Effector memory CD8-positive, alpha-beta T cell (primary cell): ENCODE measurements around the gene B3GNT4.
A peak's percentile ranks its signal among the peaks of the same experiment; 100 is the strongest.

Experiments used
- ATAC-seq: fragments of 150-1000 bp; cut with Tn5 transposase; replicated peaks from 2 replicates; pipeline ENCODE4 v1.10.0; 2021; ENCODE audit warnings: mild to moderate bottlenecking, moderate library complexity
- DNase-seq, 3 experiments: peaks; one replicate each; pipeline ENCODE4 v3.0.0; 2021
- H3K27ac Mint-ChIP-seq, 2 donors: one replicate each; pipeline ENCODE4 v1.8.0; 2022; ENCODE audit warnings: mild to moderate bottlenecking in 2 of 2, mixed read lengths in 2 of 2, moderate library complexity in 2 of 2
- H3K27me3 Mint-ChIP-seq, 2 donors: one replicate each; pipeline ENCODE4 v1.8.0; 2022; ENCODE audit warnings: mixed read lengths in 2 of 2
- H3K36me3 Mint-ChIP-seq: one replicate; pipeline ENCODE4 v1.8.0; 2022; ENCODE audit warnings: mild to moderate bottlenecking, moderate library complexity, mixed read lengths; ENCODE audit not compliant: insufficient read depth
- H3K4me1 Mint-ChIP-seq, 2 donors: one replicate each; pipeline ENCODE4 v1.8.0; 2022; ENCODE audit warnings: low read depth in 2 of 2, mixed read lengths in 2 of 2
- H3K4me3 Mint-ChIP-seq, 2 donors: one replicate each; pipeline ENCODE4 v1.8.0; 2022; ENCODE audit warnings: mild to moderate bottlenecking in 2 of 2, mixed read lengths in 2 of 2, moderate library complexity in 2 of 2
- H3K9me3 Mint-ChIP-seq, 2 donors: one replicate each; pipeline ENCODE4 v1.8.0; 2022; ENCODE audit warnings: mixed read lengths in 2 of 2
- total RNA-seq, 9 experiments: gene quantifications; one replicate each; lab custom pipeline; 2026; lab: John Stamatoyannopoulos, UW

Gene B3GNT4
- 0 to 1.7 (median 0.85) reads per million in 9 experiments for total RNA-seq

DNA sequence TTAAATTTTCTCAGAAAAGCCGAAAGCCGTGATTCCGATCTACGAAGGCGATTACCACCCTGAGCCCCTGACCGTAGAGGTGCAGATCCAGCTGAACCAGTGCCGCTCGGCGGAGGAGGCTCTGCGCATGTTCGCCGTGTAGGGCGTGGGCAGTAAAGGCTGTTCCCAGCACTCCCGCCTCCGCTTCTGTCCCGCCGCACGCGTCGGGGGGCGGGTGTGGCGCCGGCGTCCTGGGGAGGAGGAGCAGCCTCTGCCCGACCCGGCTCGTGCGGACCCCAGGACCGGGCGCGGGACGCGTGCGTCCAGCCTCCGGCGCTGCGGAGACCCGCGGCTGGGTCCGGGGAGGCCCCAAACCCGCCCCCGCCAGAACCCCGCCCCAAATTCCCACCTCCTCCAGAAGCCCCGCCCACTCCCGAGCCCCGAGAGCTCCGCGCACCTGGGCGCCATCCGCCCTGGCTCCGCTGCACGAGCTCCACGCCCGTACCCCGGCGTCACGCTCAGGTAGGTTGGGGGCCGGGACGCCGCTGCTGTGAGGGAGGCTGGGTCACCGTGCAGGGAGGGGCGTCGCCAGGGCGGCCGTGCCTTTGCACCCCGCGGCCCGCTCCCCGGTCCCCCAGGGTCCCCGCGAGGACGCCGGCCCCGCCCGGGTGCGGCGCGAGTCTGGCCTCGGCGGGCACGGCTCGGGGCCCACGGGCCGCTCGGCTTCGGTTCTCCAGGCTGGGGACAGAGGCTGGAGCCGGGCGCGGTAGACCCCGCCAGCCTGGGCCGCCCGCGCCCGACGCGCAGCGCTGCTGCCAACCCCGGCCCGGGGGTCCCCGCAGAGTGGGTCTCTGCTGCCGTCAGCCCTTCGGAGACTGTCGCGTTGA lies at the start of gene B3GNT4:
Gene B3GNT4, plus strand, starts transcription at position 409 of the 866 bp plus-strand sequence. CDS start 910 bp downstream, outside the sequence.
- Mint-ChIP-seq H3K27ac (peak within 1 kb of the TSS; percentile 4 to 41), H3K4me1 (peaks cover 9 to 11% of the 10 kb centered on the region in 2 donors), H3K9me3 (no peaks in the 10 kb centered on the region), H3K36me3 (peaks cover 36% of the 10 kb centered on the region), H3K27me3 (peaks cover 13 to 17% of the 10 kb centered on the region in 2 donors), H3K4me3 (peak within 1 kb of the TSS; percentile 79 to 82)
- DNase-seq (peak; percentile 47 to 52 (median 51)), ATAC-seq (peak; percentile 69)

DNA sequence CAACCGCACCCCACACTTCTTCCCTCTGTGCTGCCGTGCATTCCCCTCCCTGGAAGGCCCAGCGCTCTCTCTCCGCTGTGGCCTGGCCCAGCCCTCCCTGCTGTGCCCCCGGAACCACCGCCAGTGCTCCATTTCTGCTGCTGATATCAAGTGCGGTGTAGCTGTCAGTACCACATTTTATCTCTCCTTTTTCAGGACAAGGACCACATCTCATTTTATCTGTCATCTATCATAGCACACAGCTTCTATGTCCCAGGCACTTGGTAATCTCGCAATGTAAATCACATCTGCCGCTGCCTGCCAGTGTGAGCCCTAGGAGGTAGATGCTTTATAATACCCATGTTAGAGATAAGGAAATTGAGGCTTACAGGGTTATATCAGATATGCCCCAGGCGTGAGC lies 47.8 kb upstream of the B3GNT4 start:
- DNase-seq, result no peak
- no peak for ATAC-seq
- peaks cover 0 to 4% of the 10 kb centered on the region in 2 donors for H3K4me1 Mint-ChIP-seq
- no peaks in the 10 kb centered on the region for H3K36me3 Mint-ChIP-seq
- no peaks in the 10 kb centered on the region for H3K9me3 Mint-ChIP-seq
- H3K4me3 Mint-ChIP-seq, result no peak overlapping the region
- peak overlapping the region in 1 of 2 donors; percentile 10 for H3K27ac Mint-ChIP-seq
- H3K27me3 Mint-ChIP-seq, result peaks cover 0 to 8% of the 10 kb centered on the region in 2 donors

DNA sequence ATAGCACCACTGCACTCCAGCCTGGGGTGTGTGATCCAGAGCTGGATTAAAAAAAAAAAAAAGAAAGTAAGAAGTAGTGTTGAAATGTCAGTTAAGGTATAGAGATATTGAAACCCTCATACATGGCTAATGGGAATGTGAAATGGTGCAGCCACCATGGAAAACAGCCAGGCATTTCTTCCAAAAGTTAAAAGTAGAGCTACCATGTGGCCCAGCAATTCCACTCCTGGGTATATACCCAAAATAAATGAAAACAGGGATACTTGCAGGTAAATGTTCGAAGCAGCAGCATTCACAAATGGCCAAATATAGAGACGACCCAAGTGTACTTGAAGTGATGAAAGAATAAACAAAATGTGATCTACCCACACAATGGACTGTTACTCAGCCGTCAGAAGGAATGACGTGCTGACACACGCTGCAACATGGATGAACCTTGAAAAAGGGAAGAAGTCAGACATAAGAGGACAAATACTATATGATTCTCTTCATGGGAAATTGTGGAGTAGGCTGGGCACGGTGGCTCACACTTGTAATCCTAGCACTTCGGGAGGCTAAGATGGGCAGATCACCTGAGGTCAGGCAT lies 44.7 kb upstream of the B3GNT4 start:
- Mint-ChIP-seq H3K9me3 (no peaks in the 10 kb centered on the region), H3K36me3 (peaks cover 5% of the 10 kb centered on the region), H3K4me3 (no peak overlapping the region), H3K4me1 (peaks cover 9 to 23% of the 10 kb centered on the region in 2 donors), H3K27ac (no peak overlapping the region), H3K27me3 (peaks cover 0 to 8% of the 10 kb centered on the region in 2 donors)
- ATAC-seq (no peak), DNase-seq (no peak)

DNA sequence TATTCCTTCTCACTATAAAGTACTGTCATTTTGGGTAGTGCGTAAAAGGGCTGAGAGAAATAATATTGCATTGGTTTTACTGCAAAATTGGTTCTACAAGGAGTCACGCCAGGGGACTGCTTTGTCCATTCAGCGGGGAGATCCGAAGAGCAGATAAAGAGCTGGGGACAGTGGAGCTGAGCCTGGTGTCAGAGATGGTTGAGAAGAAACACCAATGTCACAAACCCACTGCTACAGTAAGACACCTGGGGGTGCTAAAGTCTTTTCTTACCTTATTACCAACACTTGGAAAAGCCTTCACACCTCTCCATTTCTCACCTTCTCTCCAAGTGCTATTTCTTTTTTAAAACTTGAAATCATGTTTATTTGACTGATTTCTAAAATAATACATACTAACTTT lies 43.6 kb upstream of the B3GNT4 start:
- no peaks in the 10 kb centered on the region for H3K9me3 Mint-ChIP-seq
- peaks cover 5% of the 10 kb centered on the region for H3K36me3 Mint-ChIP-seq
- peaks cover 11 to 23% of the 10 kb centered on the region in 2 donors for H3K4me1 Mint-ChIP-seq
- peaks cover 0 to 11% of the 10 kb centered on the region in 2 donors for H3K27me3 Mint-ChIP-seq
- peak overlapping the region in 1 of 2 donors; percentile 19 for H3K27ac Mint-ChIP-seq
- DNase-seq, result no peak
- no peak for ATAC-seq
- H3K4me3 Mint-ChIP-seq, result no peak overlapping the region

DNA sequence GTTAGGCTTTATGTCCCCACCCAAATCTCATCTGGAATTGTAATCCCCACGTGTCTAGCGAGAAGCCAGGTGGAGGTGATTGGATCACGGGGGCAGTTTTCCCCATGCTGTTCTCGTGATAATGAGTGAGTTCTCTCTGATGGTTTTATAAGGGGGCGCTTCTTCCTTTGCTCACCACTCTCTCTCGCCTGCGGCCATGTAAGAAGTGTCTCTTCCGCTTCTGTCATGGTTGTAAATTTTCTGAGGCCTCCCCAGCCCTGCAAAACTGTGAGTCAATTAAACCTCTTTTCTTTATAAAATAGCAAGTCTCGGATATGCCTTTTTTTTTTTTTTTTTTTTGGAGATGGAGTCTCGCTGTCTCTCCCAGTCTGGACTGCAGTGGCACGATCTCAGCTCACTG lies 42.7 kb upstream of the B3GNT4 start:
- Mint-ChIP-seq H3K27me3 (peaks cover 0 to 12% of the 10 kb centered on the region in 2 donors), H3K9me3 (no peaks in the 10 kb centered on the region), H3K4me1 (peaks cover 13 to 23% of the 10 kb centered on the region in 2 donors), H3K27ac (peak overlapping the region in 1 of 2 donors; percentile 96), H3K36me3 (peaks cover 5% of the 10 kb centered on the region), H3K4me3 (no peak overlapping the region)
- DNase-seq, result no peak
- no peak for ATAC-seq

DNA sequence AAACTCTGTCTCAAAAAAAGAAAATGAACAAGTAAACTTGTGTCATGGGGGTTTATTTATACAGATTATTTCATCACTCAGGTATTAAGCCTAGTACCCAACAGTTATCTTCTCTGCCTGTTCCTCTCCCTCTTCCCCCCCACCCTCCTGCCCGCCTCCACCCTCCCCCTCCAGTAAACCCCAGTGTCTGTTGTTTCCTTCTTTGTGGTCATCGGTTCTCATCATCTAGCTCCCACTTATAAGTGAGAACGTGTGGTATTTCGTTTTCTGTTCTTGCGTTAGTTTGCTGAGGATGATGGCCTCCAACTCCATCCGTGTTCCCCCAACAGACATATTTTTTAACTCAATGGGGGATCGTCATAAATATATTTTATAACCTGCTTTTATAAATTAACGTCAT lies 41.8 kb upstream of the B3GNT4 start:
- ATAC-seq, result peak; percentile 70
- peaks cover 16 to 30% of the 10 kb centered on the region in 2 donors for H3K4me1 Mint-ChIP-seq
- H3K4me3 Mint-ChIP-seq, result peak overlapping the region; percentile 54 to 66

DNA sequence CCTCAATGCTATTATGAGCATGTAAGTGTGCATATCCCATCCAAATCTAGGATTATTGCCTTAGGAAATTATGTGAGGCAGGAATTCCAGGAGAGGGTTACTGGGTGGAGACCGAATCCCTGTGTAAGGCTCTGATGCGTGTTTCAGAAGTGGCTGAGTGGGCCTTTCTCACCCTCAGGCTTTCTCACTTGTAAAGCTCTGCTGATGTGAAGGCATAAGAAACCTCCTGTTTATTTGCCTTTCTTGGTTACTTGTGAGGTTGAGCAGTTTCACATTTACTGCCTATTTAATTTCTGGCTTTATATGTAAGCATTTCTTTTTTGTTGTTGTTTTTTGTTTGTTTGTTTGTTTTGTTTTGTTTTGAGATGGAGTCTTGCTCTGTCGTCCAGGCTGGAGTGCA lies 40.5 kb upstream of the B3GNT4 start:
- Mint-ChIP-seq H3K27ac (peak overlapping the region; percentile 91 to 96), H3K4me1 (peaks cover 22 to 38% of the 10 kb centered on the region in 2 donors), H3K27me3 (peaks cover 0 to 9% of the 10 kb centered on the region in 2 donors), H3K9me3 (no peaks in the 10 kb centered on the region), H3K4me3 (peak overlapping the region; percentile 54 to 66), H3K36me3 (peaks cover 5% of the 10 kb centered on the region)
- no peak for ATAC-seq
- DNase-seq, result no peak

More for the DNA sequence above, 41.8 kb upstream of the B3GNT4 start:
- DNase-seq, result peak; percentile 10 to 29 (median 15)
- Mint-ChIP-seq H3K36me3 (peaks cover 5% of the 10 kb centered on the region), H3K27ac (peak overlapping the region; percentile 91 to 96), H3K27me3 (peaks cover 0 to 9% of the 10 kb centered on the region in 2 donors), H3K9me3 (no peaks in the 10 kb centered on the region)

DNA sequence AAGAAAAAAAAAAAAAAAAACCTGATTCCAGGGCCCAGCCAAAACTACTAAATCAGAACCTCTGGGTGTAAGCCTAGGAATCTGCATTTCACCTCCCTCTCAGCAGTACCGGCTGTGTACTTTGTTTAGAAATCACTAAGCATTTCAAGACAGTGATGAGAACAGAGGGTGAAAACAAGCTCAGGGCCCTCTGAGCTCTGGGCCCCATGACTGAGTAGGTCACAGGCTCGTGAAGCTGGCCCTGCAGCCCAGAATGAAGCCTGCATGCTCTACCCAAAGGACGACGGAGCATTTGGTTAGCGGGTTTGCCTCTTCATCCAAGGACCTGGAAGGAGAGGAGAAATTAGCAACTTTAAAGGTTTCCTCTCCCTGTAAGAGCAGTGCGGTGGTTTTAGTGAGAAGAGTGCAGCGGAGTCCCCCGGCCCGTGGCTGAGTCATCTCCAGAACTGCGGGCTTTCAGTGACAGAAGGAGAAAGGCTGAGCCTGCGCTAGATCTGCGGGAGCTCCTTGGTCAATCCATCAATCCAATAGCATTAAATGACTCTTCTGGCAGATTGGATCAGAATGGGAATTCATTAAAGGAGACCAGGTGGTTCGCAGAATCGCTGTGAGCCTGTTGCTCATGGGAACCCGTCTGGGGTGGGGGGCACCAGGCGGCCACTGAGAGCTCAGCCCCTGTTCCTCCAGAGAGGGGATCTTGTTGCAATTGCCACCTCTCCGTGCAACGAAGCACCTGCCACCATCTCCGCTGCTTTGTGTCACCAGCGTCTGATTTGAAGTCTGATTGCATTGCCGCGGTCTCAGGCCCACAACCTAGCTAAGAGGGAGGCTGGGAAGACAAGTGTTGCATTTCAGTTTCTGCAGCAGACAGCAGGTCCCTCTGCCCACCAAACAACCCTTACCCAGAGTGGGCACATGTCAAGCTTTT lies 36.8 kb upstream of the B3GNT4 start:
- Mint-ChIP-seq H3K27ac (peak overlapping the region; percentile 83 to 91), H3K27me3 (peaks cover 0 to 9% of the 10 kb centered on the region in 2 donors), H3K4me1 (peaks cover 22 to 34% of the 10 kb centered on the region in 2 donors), H3K36me3 (peaks cover 5% of the 10 kb centered on the region), H3K4me3 (peak overlapping the region; percentile 71 to 72), H3K9me3 (no peaks in the 10 kb centered on the region)
- DNase-seq (peak; percentile 16 to 41 (median 30)), ATAC-seq (peak; percentile 83)

DNA sequence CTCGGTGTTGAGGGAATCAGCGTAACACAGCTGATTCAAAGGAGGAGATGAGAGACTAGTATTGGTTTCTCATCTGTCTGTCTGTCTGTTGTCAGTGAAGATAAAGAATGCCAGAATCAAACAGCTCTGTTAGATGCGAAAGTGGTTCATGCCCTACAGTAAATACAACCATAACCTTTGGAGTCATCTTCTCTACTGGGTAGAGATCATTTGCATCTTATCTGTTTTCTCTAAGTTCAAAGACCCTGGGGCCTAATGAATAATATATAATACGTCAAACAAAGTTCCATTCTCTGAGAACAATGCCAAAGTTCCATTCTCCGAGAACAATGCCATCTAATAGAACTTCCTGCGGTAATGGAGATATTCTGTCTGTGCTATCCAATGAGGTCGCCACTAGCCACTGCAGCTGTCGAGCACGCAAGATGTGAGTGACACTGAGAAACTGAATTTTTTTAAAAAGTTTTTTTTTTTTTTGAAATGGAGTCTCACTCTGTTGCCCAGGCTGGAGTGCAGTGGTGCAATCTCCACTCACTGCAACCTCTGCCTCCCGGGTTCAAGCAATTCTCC lies 36.1 kb upstream of the B3GNT4 start:
- Mint-ChIP-seq H3K4me3 (peak overlapping the region; percentile 71 to 72), H3K36me3 (peaks cover 4% of the 10 kb centered on the region), H3K27me3 (peaks cover 0 to 9% of the 10 kb centered on the region in 2 donors), H3K9me3 (no peaks in the 10 kb centered on the region), H3K27ac (peak overlapping the region; percentile 83 to 91), H3K4me1 (peaks cover 20 to 26% of the 10 kb centered on the region in 2 donors)
- no peak for DNase-seq
- ATAC-seq, result no peak

DNA sequence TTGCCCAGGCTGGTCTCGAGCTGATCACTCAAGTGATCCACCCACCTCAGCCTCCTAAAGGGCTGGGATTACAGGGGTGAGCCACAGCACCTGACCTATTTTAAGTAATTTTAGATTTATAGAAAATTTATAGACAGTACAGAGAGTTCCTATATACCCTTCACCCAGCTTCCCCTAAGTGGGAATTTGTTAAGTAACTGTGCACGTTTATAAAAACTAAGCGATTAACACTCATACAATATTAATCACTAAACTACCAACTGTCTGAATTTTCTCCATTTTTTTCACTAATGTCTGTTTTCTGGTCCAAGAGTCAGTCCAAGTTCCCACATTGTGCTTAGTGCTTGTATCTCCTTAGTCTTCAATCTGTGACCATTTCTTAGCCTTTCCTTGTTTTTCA lies 35.0 kb upstream of the B3GNT4 start:
- H3K27me3 Mint-ChIP-seq, result peaks cover 0 to 11% of the 10 kb centered on the region in 2 donors
- no peak overlapping the region for H3K27ac Mint-ChIP-seq
- peaks cover 12 to 16% of the 10 kb centered on the region in 2 donors for H3K4me1 Mint-ChIP-seq
- no peaks in the 10 kb centered on the region for H3K9me3 Mint-ChIP-seq
- no peak overlapping the region for H3K4me3 Mint-ChIP-seq
- ATAC-seq, result no peak
- no peaks in the 10 kb centered on the region for H3K36me3 Mint-ChIP-seq
- no peak for DNase-seq

DNA sequence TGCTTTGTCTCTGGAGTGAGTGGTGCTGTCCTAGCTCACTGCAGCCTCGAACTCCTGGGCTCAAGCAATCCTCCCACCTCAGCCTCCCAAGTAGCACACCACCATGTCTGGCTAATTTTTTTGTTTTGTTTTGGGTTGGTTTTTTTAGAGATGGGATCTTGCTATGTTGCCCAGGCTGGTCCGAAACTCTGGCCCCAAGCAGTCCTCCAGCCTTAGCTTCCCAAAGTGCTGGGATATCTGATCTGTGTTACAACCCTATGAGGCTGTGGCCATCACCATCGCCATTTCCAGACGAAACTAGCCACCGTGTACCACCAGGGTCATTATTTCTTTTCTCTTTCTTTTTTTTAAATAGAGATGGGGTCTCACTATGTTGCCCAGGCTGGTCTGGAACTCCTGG lies 32.1 kb upstream of the B3GNT4 start:
- H3K27ac Mint-ChIP-seq, result no peak overlapping the region
- H3K4me1 Mint-ChIP-seq, result peaks cover 9 to 11% of the 10 kb centered on the region in 2 donors

DNA sequence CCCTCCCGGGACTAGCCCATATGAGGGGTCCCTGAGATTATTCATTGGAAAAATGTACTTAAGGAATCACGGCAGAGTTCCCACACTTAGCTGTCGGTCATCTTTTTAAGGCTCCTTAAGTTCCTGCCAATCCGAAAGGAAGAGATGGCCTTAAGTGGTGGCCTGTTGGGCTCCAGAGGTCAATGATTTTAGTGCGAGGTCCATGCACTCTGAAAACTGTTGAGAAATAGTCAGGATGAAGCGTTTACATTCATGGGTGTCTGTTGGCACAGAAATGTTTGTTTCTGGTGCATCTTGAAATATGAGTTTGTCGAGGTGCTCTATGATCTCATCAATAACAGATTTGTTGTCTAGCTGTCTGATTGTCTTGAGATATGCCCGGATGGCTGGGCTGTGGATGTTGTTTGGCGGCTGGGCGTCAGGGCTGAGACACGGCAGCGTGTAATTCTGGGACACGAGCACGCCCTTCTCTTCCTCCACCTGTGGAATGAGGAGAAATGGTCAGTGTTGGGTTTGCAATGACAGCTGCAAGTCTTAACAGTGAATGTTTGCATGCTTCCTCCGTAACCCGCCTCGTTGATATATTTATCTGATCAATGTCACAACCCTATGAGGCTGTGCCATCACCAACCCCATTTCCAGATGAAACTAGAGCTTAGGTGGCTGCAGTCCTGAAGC lies 31.1 kb upstream of the B3GNT4 start:
- ATAC-seq (no peak), DNase-seq (no peak)
- no peak overlapping the region for H3K4me3 Mint-ChIP-seq
- H3K4me1 Mint-ChIP-seq, result peaks cover 0 to under 1% of the 10 kb centered on the region in 2 donors
- peaks cover 0 to 16% of the 10 kb centered on the region in 2 donors for H3K27me3 Mint-ChIP-seq
- H3K36me3 Mint-ChIP-seq, result no peaks in the 10 kb centered on the region
- no peaks in the 10 kb centered on the region for H3K9me3 Mint-ChIP-seq
- H3K27ac Mint-ChIP-seq, result no peak overlapping the region

More for the DNA sequence above, 32.1 kb upstream of the B3GNT4 start:
- H3K9me3 Mint-ChIP-seq, result no peaks in the 10 kb centered on the region
- H3K36me3 Mint-ChIP-seq, result no peaks in the 10 kb centered on the region
- ATAC-seq (no peak), DNase-seq (no peak)
- peaks cover 0 to 15% of the 10 kb centered on the region in 2 donors for H3K27me3 Mint-ChIP-seq
- H3K4me3 Mint-ChIP-seq, result no peak overlapping the region
